IMR-90 (cell line): ENCODE measurements around the gene ACTR5. TPM values are rescaled to one million over a fixed set of nuclear protein-coding genes. Genes with fewer than 3 reads are reported as not detected.

Source experiments
- ATAC-seq: fragments of 200-7000 bp; cut with Tn5 transposase; 2 replicates; pipeline ENCODE4 v1.9.1; 2020; ENCODE audit warnings: low read depth, mild to moderate bottlenecking, moderate library complexity
- BruUV-seq: library from RNA; stranded (reverse); fragments of 400-500 nt; replicated peaks from 2 replicates; lab custom pipeline; 2021; lab: Mats Ljungman, UMichigan
- CTCF ChIA-PET: fragments of 300-600 bp; formaldehyde crosslinking; extraction: SDS; loops from one replicate; lab custom pipeline; 2021; ENCODE audit warnings: antibody characterized with exemption; lab: Yijun Ruan, JAX
- POLR2A ChIA-PET: fragments of 300-600 bp; sonication (Branson Sonifier 250); formaldehyde crosslinking; loops from one replicate; lab custom pipeline; 2022; ENCODE audit warnings: antibody characterized with exemption; ENCODE audit not compliant: unreplicated experiment; lab: Charles Lee
- DNase-seq: peaks from one replicate; pipeline ENCODE4 v3.0.0; 2013
- H2AFZ ChIP-seq: replicated peaks from 2 replicates; pipeline ENCODE3; 2013; ENCODE audit warnings: low read length, mild to moderate bottlenecking; ENCODE audit not compliant: poor library complexity
- H2AK5ac ChIP-seq: 2 replicates; pipeline ENCODE4 v1.6.1; 2013; ENCODE audit warnings: low read depth, low read length, inconsistent platforms
- H2AK9ac ChIP-seq: replicated peaks from 2 replicates; pipeline ENCODE3; 2013; ENCODE audit warnings: mild to moderate bottlenecking, low read depth, low read length, moderate library complexity; ENCODE audit not compliant: poor library complexity
- H2BK120ac ChIP-seq: 2 replicates; pipeline ENCODE4 v1.6.1; 2013; ENCODE audit warnings: low read depth, low read length, inconsistent platforms
- H2BK15ac ChIP-seq: 3 replicates; pipeline ENCODE4 v1.6.1; 2013; ENCODE audit warnings: low read depth, low read length, inconsistent platforms
- H2BK20ac ChIP-seq: 2 replicates; pipeline ENCODE4 v1.6.1; 2013; ENCODE audit warnings: low read depth, mild to moderate bottlenecking, inconsistent platforms, low read length, moderate library complexity
- H2BK5ac ChIP-seq: 2 replicates; pipeline ENCODE4 v1.6.1; 2013; ENCODE audit warnings: mild to moderate bottlenecking, low read depth, low read length, inconsistent platforms; ENCODE audit not compliant: poor library complexity, severe bottlenecking
- H3K14ac ChIP-seq: replicated peaks from 2 replicates; pipeline ENCODE4 v1.6.1; 2013; ENCODE audit warnings: low read depth, low read length, inconsistent platforms
- H3K18ac ChIP-seq: 2 replicates; pipeline ENCODE4 v1.6.1; 2013; ENCODE audit warnings: low read depth, low read length, control low read depth
- H3K23ac ChIP-seq: 2 replicates; pipeline ENCODE4 v1.6.1; 2013; ENCODE audit warnings: low read depth, low read length, inconsistent platforms
- H3K27ac ChIP-seq: 2 replicates; pipeline ENCODE4 v1.5.1; 2013; ENCODE audit warnings: mild to moderate bottlenecking, control low read depth, low read length; ENCODE audit not compliant: insufficient read depth
- H3K27me3 ChIP-seq: 2 replicates; pipeline ENCODE4 v1.6.1; 2013; ENCODE audit warnings: low read length; ENCODE audit not compliant: control insufficient read depth, insufficient read depth
- H3K36me3 ChIP-seq: 2 replicates; pipeline ENCODE4 v1.6.1; 2013; ENCODE audit warnings: low read length, mixed read lengths; ENCODE audit not compliant: control insufficient read depth, insufficient read depth
- H3K4ac ChIP-seq: 2 replicates; pipeline ENCODE4 v1.6.1; 2013; ENCODE audit warnings: low read depth, low read length, inconsistent platforms
- H3K4me1 ChIP-seq: 2 replicates; pipeline ENCODE4 v1.6.1; 2013; ENCODE audit warnings: low read length, mixed read lengths; ENCODE audit not compliant: control insufficient read depth, insufficient read depth
- H3K4me2 ChIP-seq: 2 replicates; pipeline ENCODE4 v1.6.1; 2013; ENCODE audit warnings: low read depth, mild to moderate bottlenecking, control low read depth, low read length, moderate library complexity
- H3K4me3 ChIP-seq: 2 replicates; pipeline ENCODE4 v1.5.1; 2013; ENCODE audit warnings: low read depth, mild to moderate bottlenecking, control low read depth, low read length, moderate library complexity; ENCODE audit not compliant: insufficient read depth
- H3K56ac ChIP-seq: 2 replicates; pipeline ENCODE4 v1.6.1; 2013; ENCODE audit warnings: low read length, inconsistent platforms; ENCODE audit not compliant: insufficient read depth; ENCODE audit errors: extremely low read depth
- H3K79me1 ChIP-seq, 2 experiments: 2 replicates each; pipeline ENCODE4 v1.6.1; 2013; ENCODE audit warnings: low read length in 2 of 2, inconsistent platforms in 1 of 2, low read depth in 1 of 2
- H3K9ac ChIP-seq: 2 replicates; pipeline ENCODE4 v1.6.1; 2013; ENCODE audit warnings: low read depth, low read length, control low read depth
- H3K9me1 ChIP-seq: 2 replicates; pipeline ENCODE4 v1.6.1; 2013; ENCODE audit warnings: low read length, inconsistent platforms; ENCODE audit not compliant: insufficient read depth
- H3K9me3 ChIP-seq: 2 replicates; pipeline ENCODE4 v1.6.1; 2013; ENCODE audit warnings: low read length; ENCODE audit not compliant: control insufficient read depth, insufficient read depth
- H4K20me1 ChIP-seq: 2 replicates; pipeline ENCODE4 v1.6.1; 2013; ENCODE audit warnings: low read length, inconsistent platforms; ENCODE audit not compliant: insufficient read depth
- H4K5ac ChIP-seq: 2 replicates; pipeline ENCODE4 v1.6.1; 2013; ENCODE audit warnings: mild to moderate bottlenecking, low read depth, low read length, control low read depth
- H4K8ac ChIP-seq, 2 experiments: 2 replicates each; pipeline ENCODE4 v1.6.1; 2013; ENCODE audit warnings: low read depth in 2 of 2, low read length in 2 of 2, control low read depth in 1 of 2, inconsistent platforms in 1 of 2
- H4K91ac ChIP-seq: 2 replicates; pipeline ENCODE4 v1.6.1; 2013; ENCODE audit warnings: low read depth, low read length, inconsistent platforms; ENCODE audit not compliant: insufficient read depth
- BHLHE40 ChIP-seq: fragments of 150-350 bp; IDR thresholded peaks from 2 replicates; pipeline ENCODE4 v1.6.1; 2016; ENCODE audit warnings: mild to moderate bottlenecking, low read depth, low read length
- dilution Hi-C: fragments of 300-500 bp; cut with HindIII; formaldehyde crosslinking; loops from one replicate; pipeline ENCODE4 v1.14.3; 2018; ENCODE audit warnings: low sequenced_read_pairs; ENCODE audit not compliant: unreplicated experiment
- in situ Hi-C: fragments of 300-500 bp; cut with MboI; formaldehyde crosslinking; loops from 3 replicates; pipeline ENCODE4 v1.14.3; 2019; ENCODE audit warnings: low sequenced_read_pairs, inconsistent platforms, mixed read lengths
- intact Hi-C: fragments of 100-400 bp; cut with micrococcal nuclease; formaldehyde crosslinking; loops from 2 replicates; pipeline ENCODE4 v1.10.0; 2022
- polyA plus RNA-seq, 3 experiments: library from polyadenylated mRNA; depleted of rRNA; stranded (reverse); fragments of >200 nt; gene quantifications; 2 replicates each; pipeline ENCODE4 v1.2.3, GENCODE V29; 2012; ENCODE audit warnings: low replicate concordance in 1 of 3
- total RNA-seq: library from RNA; depleted of rRNA; stranded (reverse); fragments of >200 nt; gene quantifications from 2 replicates; pipeline ENCODE4 v1.2.3, GENCODE V29; 2012

ACTR5 gene
- total and polyA plus RNA-seq, 2 of the 4 experiments (the other 2 are of a cell fraction), result 5.9 to 6.6 TPM

DNA sequence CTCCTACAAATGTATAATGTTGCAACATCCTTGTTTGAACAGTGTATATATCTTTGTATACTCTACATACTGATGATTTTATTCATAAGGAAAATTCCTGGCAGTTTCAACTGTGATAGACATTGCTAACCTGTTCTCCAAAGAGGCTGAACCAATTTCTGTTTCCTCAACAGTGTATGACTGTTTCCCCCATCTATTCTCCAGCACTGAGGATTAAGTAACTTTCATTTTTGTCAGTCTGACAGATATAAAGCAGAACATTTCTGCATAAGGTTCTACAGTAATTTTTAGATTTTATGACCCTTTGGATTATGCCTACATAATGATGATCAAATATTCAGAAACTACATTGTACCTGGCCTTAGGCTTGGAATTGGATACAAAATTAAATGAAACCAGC is 67.2 kb downstream of the ACTR5 start:
- ATAC-seq, result no peak

More for the DNA sequence above, 67.2 kb downstream of the ACTR5 start:
- no peaks in the 10 kb centered on the region for H3K9me1 ChIP-seq
- H3K4me3 ChIP-seq, result no peak overlapping the region
- no peak overlapping the region for H3K4me2 ChIP-seq
- no peak overlapping the region for H3K18ac ChIP-seq
- H3K56ac ChIP-seq, result no peak overlapping the region
- no peaks in the 10 kb centered on the region for H3K36me3 ChIP-seq
- no peak overlapping the region for H3K9ac ChIP-seq
- no peaks in the 10 kb centered on the region for H3K79me1 ChIP-seq
- peaks cover 23% of the 10 kb centered on the region for H3K27me3 ChIP-seq
- H4K20me1 ChIP-seq, result no peaks in the 10 kb centered on the region
- no peak overlapping the region for H4K5ac ChIP-seq
- no peaks in the 10 kb centered on the region for H3K4me1 ChIP-seq
- no peak for DNase-seq
- no peak overlapping the region for H2BK15ac ChIP-seq
- no peak overlapping the region for H3K27ac ChIP-seq
- no peak overlapping the region for H3K4ac ChIP-seq
- no peak overlapping the region for H2BK5ac ChIP-seq
- H3K14ac ChIP-seq, result no peak overlapping the region
- no peak overlapping the region for H3K23ac ChIP-seq
- intact Hi-C loops (no loop called here), dilution Hi-C loops (no loop called here), in situ Hi-C loops (no loop called here)
- H2AFZ ChIP-seq, result no peak overlapping the region
- no peak overlapping the region for H4K8ac ChIP-seq
- H2AK5ac ChIP-seq, result no peak overlapping the region
- no TSS peak for BruUV-seq
- no peaks in the 10 kb centered on the region for H3K9me3 ChIP-seq
- POLR2A ChIA-PET, result no interaction called here
- H2AK9ac ChIP-seq, result no peak overlapping the region
- no peak for TF ChIP-seq BHLHE40
- H2BK20ac ChIP-seq, result no peak overlapping the region
- CTCF ChIA-PET, result no interaction called here
- no peak overlapping the region for H2BK120ac ChIP-seq
- H4K91ac ChIP-seq, result no peak overlapping the region
